NCI-H146 treated with DMSO at 0.1 percent for 48 hours (cell line): ENCODE measurements around the gene EIF1B.

Source experiments
- DNase-seq: peaks from one replicate; lab custom pipeline; 2025; ENCODE audit not compliant: unreplicated experiment; lab: John Stamatoyannopoulos, UW

The EIF1B gene

DNA sequence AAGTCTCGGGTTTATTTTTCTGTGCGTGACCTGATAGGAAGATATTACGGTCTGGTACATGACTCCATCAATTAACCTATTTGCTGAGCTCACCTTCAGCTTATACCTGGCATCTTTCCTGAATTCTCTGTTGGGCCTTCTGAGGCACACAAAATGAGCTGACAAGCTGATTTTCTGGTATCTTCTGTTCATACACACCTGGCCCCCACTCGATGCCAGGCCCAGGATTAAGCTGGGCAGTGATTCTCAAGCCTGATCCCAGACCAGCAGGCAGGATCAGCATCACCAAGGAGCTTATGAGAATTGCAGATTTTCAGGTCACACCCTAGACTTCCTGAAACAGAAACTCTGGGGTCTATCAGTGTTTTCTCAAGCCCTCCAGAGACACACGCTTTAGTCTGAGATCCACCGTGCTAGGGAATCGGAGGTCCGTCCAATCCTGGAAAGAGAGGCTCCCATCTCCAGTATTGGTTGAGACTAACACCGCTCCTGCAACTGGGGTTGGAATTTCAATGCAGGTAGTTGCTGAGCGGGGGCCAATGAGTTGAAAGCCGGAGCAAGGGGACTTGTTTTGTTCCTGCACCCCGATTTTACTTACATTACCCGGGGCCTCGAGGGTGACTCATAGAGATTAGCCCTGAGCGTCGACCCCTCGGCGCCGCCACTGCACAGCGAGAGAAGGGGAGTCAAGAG is 636 bp upstream of the EIF1B start:
- no peak for DNase-seq

DNA sequence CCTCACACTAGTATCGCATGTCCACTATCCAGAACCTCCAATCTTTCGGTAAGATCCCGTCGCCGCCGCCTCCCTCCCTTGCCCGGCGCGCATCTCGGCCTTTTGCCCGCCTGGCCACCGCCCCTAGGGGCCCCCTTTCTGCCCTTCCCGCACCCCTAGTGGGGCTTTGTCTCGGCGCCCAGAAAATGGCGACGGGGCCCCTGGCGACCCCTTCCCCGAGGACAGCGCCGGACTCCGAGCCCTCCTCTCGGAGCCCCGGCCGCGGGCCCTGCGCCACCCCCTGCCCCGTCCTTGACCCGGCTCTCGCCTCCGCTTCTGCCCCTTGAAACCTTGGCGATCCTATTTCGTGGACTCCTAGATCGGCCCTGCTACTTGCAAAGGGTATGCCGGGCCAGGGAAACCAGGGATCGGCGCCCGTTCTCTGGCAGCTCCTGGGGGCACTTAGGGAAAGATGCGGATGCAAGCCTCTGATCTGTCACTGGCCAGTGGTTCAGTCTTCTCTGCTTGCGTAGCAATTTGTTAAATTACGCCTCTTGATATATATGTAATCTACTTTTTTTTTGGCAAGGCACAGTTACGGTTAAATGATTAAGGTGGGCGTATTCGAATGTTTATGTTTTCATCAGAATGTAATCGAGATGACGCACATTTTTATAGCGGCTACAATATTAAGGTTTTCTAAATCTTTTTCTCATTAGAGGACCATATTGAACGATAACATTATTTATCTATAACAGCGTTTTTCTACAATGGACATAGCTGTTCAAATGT is 603 bp downstream of the EIF1B start:
- peak; percentile 6 for DNase-seq

DNA sequence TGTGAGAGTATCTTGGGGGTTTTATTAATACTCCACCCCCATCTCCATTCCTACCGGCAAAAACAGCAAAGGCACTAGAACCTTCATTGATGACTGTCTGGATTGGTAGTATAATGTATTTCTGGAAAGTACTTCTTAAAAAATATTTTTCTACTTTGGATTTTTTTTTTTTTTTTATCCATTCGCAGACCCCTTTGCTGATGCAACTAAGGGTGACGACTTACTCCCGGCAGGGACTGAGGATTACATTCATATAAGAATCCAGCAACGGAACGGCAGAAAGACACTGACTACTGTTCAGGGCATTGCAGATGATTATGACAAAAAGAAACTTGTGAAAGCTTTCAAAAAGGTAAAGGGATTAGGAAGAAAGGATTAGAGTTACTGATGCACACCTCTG is 1.2 kb downstream of the EIF1B start:
- DNase-seq = no peak

DNA sequence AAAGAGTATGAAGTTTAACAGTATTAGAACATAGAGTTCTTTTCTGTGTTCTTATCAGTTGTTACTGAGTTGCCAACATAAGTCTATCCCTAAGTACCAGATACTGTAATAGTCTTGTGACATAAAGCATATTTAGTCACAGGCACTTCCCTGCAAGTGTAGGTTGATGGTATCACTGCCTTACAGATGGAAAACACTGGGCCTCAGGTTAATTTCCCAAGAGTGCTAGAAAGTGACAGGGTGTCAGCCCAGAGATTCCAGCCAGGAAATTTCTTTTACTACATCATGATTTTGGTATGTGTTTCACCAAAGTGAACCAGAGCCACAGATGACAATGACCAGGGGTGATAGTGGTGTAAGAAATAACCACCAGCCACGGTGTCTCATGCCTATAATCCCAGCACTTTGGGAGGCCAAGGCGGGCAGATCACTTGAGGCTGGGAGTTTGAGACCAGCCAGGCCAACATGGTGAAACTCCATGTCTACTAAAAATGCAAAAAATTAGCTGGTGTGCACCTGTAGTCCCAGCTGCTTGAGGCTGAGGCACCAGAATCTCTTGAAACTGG is 3.2 kb downstream of the EIF1B start:
- DNase-seq = no peak

DNA sequence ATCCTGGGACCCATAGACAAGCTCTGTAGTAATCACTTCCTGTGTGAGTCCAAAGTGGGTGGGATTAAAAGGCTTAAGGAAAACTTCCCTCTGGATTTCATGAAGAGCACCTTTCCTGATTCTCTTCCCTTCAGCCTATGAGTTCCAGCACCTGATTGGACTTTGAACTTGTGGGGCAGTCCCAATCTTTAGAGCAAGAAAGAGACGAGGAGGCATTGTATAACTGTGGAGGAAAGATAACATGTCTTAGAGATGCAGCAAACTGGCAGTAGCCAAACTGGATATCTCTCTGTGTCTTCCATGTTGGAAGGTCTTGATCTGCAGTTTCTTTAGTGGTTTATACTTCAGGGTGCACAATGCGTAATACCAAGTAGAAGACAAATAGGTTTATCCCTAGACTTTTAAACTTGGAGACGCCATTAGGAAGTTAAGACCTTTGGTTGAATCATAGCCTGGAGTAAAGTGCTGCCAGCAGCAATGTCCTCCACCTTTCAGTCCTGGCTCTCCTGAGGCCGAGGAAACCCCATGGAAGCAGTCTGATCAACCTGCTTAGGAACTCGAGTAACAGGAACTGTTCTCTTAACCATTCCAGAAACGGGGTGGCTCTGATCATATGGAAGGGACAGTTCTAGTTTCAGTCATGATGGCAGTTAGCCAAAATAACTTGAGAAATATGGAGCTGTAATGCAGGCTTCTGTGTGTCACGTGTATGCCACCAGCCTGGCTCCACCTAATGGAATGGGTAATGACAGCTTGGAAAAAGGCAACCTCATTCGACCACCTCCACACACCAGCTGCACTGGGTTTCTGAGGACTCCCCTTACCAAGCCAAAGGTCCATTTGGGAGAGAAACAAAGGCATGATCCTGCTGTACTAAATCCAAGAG is 4.7 kb downstream of the EIF1B start:
- no peak for DNase-seq

DNA sequence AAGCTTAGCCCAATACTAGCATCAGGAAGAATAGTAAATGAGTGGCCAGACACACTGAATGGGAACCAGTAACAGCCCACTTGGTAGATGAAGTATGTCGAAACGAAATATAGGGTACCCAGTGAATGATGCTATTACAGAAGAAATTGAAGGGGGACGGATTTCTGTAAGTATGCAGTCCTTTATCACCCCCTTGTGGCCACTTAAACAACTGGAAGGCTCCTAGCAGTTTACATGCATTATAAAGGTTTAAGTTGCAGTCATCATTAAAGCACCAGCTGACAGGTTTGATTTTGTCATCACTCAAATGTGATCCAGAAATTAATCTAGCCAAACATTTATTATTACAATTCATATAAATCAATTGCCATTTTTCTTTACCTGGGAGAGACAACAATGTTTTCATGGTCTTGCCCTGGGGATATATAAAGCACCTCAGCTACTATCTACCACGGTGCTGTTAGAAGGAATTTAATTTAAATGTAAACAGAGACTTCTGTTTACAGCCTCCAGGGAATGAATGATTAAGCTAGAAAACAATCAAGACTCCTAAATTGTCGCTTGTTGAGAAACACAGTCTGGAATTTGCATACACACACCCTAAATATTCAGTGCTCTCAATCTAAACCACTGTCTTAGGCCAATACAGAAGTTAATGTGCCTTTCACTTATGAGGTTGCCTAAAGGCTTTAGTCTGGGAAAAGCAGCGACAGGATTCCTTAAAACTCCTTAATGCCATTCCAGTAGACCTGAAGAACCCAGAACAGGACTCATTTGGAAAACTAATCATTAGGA is 7.8 kb downstream of the EIF1B start:
- no peak for DNase-seq

DNA sequence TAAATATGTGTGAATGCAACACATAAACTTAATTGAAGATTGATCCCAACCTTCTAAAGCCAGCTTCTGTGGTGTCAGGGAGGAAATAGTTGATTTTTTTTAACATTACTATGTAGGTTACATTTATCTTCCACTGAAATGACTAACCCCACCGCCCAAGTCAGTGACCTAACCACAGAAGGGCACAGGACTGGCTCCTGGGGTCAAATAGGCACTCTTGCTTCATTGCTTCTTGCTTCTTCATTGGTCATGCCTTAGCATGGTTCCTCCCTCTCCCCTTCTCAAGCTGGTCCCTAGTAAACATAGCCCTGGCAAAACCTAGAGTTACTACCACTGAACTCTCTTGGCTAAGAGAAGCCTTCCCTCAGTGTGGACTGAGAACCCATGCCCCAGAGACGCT is 12.3 kb downstream of the EIF1B start:
- no peak for DNase-seq

DNA sequence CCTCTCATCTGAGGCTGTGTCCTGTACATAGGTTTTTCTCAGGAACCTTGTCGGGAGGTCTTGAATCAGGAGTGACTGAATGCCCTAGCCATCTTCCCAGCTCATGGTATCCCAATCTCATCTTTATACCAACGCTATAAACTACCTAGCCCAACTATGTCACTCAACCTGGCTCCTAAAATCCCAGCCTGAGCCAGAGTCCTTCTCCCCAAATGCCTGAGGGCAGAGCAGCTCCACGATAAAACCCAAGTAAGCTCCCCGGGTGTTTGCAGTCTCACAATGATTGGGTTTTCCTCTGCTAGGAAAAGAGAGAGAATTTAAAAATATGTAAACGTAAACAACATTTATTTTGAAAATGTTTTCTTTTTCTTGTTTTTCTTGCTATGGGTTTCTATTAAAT is 14.4 kb downstream of the EIF1B start:
- DNase-seq = no peak

DNA sequence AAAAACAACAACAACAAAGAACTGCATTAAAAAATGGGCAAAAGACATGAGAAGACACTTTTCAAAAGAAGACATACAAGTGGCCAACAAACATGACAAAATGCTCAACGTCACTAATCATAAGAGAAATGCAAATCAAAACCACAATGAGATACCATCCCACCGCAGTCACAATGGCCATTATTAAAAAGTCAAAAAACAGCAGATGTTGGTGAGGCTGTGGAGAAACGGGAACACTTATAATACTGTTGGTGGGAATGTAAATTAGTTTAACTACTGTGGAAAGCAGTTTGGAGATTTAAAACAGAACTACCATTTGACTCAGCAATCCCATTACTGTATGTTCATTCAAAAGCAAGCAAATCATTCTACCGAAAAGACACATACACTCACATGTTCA is 15.1 kb downstream of the EIF1B start:
- no peak for DNase-seq

DNA sequence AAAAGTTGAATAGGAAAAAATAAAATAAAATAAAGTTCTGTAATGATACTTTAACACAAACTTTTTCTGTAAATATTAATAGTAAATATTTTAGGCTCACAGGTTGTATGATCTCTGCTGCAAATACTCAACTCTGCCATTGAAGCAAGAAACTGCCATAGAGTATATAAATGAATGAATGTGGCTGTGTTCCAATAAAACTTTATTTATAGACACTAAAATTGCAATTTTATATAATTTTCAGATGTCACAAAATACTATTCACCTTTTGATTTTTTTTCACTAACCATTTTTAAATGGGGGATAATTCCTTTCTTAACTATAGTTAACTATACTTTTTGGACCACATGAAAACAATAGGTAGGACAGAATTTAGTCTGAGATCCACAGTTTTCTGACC is 16.0 kb downstream of the EIF1B start:
- DNase-seq = no peak

DNA sequence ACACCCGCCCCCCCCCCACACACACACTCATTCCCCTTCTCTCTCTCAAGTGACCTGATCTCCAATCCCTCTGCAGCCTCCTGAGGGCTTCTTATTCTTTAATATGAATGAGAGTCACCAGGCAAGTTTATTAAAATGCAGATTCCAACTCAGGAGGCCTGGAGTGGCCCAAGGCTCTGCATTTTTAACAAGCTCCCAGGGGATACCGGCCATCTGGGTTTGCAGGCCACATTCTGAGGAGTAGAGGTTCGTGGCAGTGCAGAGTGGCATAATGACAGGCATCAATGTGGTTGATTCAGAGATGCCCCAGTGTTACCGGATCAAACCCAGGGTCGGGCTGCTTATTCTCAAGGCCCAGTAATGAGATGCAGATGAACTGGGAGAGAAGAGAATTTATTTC is 18.9 kb downstream of the EIF1B start:
- DNase-seq = no peak

DNA sequence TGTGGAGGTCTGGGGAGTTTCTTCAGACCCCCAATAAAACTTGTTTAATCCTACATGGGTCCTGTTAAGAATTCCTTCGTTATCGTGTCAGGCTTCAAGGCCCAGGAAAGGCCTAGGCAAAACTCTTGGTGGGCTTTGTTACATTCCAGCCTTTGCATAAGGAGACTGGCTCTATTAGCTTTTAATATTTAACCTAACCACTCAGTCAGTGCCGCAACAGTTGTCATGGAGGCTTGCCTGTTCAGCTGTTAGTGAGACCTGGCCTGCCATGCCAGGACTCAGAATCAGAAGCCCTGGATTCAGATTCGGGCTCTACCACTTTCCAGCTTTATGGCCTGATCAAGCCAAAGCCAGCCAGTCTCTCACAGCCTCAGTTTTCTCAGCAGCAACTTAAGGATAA is 19.6 kb downstream of the EIF1B start:
- no peak for DNase-seq

DNA sequence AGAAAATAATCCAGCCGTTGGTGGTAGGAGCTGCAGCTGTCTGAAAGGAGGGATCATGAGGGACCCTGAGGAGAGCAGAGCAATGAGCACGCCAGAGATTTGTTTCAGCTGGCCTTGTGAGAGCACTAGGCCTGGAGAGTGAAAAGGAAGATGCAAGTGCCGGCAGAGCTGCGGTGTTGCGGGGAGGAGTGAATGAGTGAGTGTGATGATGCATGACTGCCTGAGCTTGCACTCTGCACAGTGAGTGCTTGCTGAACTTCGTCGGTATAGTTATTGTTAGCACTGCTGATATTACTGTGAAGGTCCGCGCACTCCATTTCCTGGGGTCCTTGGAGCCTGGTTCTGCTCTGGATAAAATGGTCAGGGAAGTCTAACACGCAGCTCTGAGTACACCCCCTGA is 23.2 kb downstream of the EIF1B start:
- no peak for DNase-seq

DNA sequence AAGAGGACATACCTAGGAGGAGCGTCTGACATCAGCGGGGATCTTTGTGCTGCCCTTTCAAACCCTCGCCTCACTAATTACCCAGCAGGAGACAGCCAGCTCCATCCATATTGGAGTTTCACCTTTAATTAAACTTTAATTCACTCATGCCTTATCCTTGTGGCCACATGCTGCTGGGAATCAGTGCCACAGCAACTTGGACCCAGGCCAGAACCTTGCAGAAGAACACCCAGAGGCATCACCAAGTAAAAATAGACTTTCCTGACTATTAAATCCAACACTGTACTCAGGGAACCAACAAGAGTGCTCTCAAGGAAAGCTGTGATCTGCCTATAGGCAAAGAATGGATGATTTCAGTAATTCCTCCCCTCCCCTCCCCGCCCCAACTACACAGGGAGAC is 23.9 kb downstream of the EIF1B start:
- DNase-seq = no peak

DNA sequence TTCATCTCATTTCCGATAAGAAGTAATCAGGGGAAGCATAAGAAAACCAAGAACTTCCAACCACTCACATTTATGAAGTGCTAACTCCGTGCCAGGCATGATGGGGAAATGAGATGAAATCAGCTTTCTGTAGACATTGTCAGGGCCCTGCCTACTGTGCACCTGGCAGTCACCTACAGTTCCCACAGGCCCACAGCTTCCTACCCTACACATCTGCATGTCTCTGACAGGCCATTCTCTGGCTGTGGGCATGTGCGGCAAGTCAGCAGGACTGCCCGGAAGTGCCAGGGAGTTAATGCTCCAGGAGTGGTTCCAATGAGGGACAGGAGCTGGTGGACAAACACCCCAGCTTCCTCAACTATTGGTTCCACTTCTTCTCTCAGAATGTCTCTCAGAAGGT is 24.3 kb downstream of the EIF1B start:
- DNase-seq = no peak

DNA sequence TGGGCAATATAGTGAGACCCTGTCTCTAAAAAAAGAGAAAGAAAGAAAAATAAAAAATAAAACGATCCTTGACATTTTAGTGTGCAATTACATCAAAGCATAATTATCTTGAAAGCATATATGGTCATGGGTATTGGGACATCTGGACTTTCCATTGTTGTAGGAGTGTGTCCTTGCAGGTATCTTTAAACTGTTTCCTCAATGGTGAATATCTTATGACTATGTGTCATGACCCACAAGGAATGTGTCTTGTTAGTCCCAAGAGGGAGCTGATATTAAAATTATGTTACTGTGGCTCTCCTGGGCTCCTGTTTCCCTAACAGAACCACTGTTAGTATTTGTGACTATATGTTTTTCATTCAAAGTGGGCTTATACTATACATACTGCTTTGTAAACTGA is 26.6 kb downstream of the EIF1B start:
- no peak for DNase-seq

DNA sequence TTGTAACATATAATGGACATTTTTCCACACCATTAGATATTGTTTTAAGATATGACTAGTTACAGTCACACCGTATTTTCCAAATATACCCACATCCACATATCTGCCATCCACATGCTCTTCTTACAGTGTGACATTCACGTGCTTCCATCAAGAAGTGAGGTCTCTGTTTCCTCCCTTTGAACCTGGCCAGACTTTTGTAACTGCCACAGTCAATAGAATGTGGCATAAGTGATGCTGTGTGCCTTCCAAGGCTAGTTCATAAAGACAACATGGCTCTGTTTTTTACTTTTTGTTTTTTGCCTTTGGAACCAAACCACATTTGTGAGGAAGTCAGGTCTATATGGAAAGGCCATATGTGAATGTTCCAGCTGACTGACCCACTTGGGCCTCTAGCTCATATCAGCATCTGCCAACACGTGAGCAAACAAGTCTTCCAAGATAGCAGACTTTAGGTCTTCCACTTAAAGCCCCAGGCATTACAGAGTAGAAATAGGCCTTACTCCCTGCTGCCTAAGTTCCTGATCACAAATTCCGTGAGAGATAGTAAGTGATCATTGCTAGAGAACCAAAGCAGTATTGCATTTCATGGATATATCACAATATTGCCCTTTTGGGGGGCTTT is 27.1 kb downstream of the EIF1B start:
- no peak for DNase-seq

DNA sequence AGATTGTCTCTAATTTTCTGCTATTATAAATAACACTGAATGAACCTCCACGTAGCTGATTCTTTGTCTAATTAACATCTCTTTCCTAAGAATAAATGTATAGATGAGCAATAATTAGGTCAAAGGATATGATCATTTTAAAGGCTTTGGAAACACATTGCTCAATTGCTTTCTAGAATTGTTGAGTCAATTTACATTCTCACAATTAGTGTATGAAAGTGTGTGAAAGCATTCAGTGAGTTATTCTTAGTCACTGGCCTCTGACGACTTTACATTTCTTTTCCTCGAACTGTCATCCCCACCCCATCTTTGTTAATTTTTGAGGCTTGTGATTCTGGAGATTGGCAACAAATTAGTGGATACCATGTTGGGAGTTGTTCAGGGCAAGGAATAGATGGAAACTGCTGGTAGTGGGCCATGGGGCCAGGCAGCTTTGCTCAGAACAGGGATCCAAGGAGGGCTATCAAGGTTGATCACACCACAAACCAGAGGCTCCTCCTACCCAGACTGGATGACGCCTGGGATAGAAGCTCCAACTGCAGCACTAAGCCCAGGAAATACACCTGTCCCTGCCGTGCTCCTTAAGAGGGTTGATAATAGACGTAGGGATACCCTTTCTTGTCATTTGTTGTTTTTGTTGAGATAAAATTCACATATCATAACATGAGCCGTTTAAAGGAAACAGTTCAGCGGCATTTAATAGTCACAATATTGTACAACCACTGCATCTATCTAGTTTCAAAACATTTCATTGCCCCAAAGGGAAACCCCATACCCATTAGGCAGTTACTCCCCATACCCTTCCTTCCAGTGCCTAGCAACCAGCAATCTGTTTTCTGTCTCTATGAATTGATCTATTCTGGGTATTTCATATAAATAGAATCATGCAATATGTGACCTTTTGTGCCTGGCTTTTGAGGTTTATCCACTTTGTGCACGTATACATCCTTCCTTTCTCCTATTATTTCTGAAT is 27.9 kb downstream of the EIF1B start:
- no peak for DNase-seq

DNA sequence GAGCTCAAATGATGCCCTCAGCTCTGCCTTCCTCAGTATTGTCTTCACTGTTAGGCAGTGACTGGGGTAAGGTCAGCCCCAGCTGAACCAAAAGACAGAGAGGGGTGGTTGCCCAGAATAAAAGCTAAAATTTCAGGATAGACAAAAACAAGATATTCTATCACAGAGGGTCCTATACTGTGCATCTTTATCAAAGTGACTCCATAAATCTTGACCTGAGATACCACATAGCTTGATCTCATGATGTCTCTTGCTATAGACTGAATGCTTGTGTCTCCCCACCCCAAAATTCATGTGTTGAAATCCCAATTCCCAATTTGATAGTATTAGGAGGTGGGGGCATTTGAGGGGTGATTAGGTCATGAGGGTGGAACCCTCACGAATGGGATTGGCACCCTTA is 30.4 kb downstream of the EIF1B start:
- DNase-seq = no peak
